WTC11 (cell line): ENCODE measurements around the gene SEH1L. TPM values are rescaled to one million over a fixed set of nuclear protein-coding genes. Genes with fewer than 3 reads are reported as not detected.

Source experiments
- ATAC-seq: fragments of 200-7000 bp; cut with Tn5 transposase; 2 replicates; pipeline ENCODE4 v1.10.0; 2021; ENCODE audit warnings: mild to moderate bottlenecking, moderate library complexity
- CTCF ChIA-PET: fragments of 300-600 bp; sonication (Branson Sonifier 250); formaldehyde crosslinking; loops from one replicate; lab custom pipeline; 2021; ENCODE audit warnings: antibody characterized with exemption; lab: Charles Lee
- POLR2A ChIA-PET: fragments of 350-600 bp; sonication (Branson Sonifier 250); formaldehyde crosslinking; loops from one replicate; lab custom pipeline; 2021; ENCODE audit warnings: antibody characterized with exemption; lab: Charles Lee
- DNase-seq: peaks from one replicate; pipeline ENCODE4 v3.0.0; 2021; ENCODE audit warnings: low spot score
- H3K27ac Mint-ChIP-seq: 2 replicates; pipeline ENCODE4 v1.8.0; 2021; ENCODE audit warnings: mixed read lengths
- H3K27me3 Mint-ChIP-seq: 2 replicates; pipeline ENCODE4 v1.8.0; 2021; ENCODE audit warnings: low read depth, mild to moderate bottlenecking, moderate library complexity, mixed read lengths
- H3K36me3 Mint-ChIP-seq: 2 replicates; pipeline ENCODE4 v1.8.0; 2021; ENCODE audit warnings: mixed read lengths
- H3K4me1 Mint-ChIP-seq: 2 replicates; pipeline ENCODE4 v1.8.0; 2022; ENCODE audit warnings: mixed read lengths
- H3K4me3 Mint-ChIP-seq: 2 replicates; pipeline ENCODE4 v1.8.0; 2021; ENCODE audit warnings: mild to moderate bottlenecking, moderate library complexity, mixed read lengths
- H3K9me3 Mint-ChIP-seq: 2 replicates; pipeline ENCODE4 v1.8.0; 2021; ENCODE audit warnings: mixed read lengths
- AR ChIP-seq: fragments of 250-450 bp; sonication (Bioruptor Pico); IDR thresholded peaks from 2 replicates; pipeline ENCODE4 v1.9.0; 2021; ENCODE audit warnings: mild to moderate bottlenecking
- ATF1 ChIP-seq: sonication (generic); formaldehyde crosslinking; IDR thresholded peaks from 2 replicates; pipeline ENCODE4 v1.8.1; 2023; ENCODE audit warnings: mild to moderate bottlenecking, moderate library complexity, missing genetic modification reagents
- ATF2 ChIP-seq: sonication (generic); formaldehyde crosslinking; IDR thresholded peaks from 2 replicates; pipeline ENCODE4 v1.8.1; 2022; ENCODE audit warnings: low read depth, missing genetic modification reagents, borderline replicate concordance
- ETV6 ChIP-seq: sonication (generic); formaldehyde crosslinking; IDR thresholded peaks from 2 replicates; pipeline ENCODE4 v1.8.1; 2022; ENCODE audit warnings: mild to moderate bottlenecking, missing genetic modification reagents
- FOXP1 ChIP-seq: sonication (generic); formaldehyde crosslinking; IDR thresholded peaks from 2 replicates; pipeline ENCODE4 v1.8.0; 2022; ENCODE audit warnings: missing genetic modification reagents, mild to moderate bottlenecking, moderate library complexity, borderline replicate concordance
- JAZF1 ChIP-seq: fragments of 250-450 bp; sonication (Bioruptor Pico); IDR thresholded peaks from 2 replicates; pipeline ENCODE4 v1.9.0; 2021; ENCODE audit warnings: moderate library complexity, mild to moderate bottlenecking, inconsistent platforms
- JUN ChIP-seq: sonication (generic); formaldehyde crosslinking; IDR thresholded peaks from 2 replicates; pipeline ENCODE4 v1.8.0; 2023; ENCODE audit warnings: mild to moderate bottlenecking, missing genetic modification reagents
- KAT7 ChIP-seq: sonication (generic); formaldehyde crosslinking; IDR thresholded peaks from 2 replicates; pipeline ENCODE4 v1.8.1; 2023; ENCODE audit warnings: missing genetic modification reagents, mild to moderate bottlenecking, borderline replicate concordance
- PRRX2 ChIP-seq: fragments of 250-450 bp; sonication (Bioruptor Pico); IDR thresholded peaks from 2 replicates; pipeline ENCODE4 v1.8.0; 2021; ENCODE audit warnings: mild to moderate bottlenecking
- USF2 ChIP-seq: sonication (generic); formaldehyde crosslinking; IDR thresholded peaks from 2 replicates; pipeline ENCODE4 v1.8.1; 2023; ENCODE audit warnings: mild to moderate bottlenecking, missing genetic modification reagents, moderate library complexity
- ZNF121 ChIP-seq: sonication (generic); formaldehyde crosslinking; IDR thresholded peaks from 2 replicates; pipeline ENCODE4 v1.8.0; 2023; ENCODE audit warnings: missing genetic modification reagents
- ZNF219 ChIP-seq: sonication (generic); formaldehyde crosslinking; IDR thresholded peaks from 2 replicates; pipeline ENCODE4 v1.8.0; 2023; ENCODE audit warnings: missing genetic modification reagents, mild to moderate bottlenecking, borderline replicate concordance
- ZNF317 ChIP-seq: sonication (generic); formaldehyde crosslinking; IDR thresholded peaks from 2 replicates; pipeline ENCODE4 v1.8.1; 2023; ENCODE audit warnings: low read depth, mild to moderate bottlenecking, moderate library complexity, missing genetic modification reagents, borderline replicate concordance
- ZNF671 ChIP-seq: fragments of 250-450 bp; sonication (Bioruptor Pico); IDR thresholded peaks from 2 replicates; pipeline ENCODE4 v1.8.0; 2021; ENCODE audit warnings: mild to moderate bottlenecking
- total RNA-seq: library from RNA; stranded (reverse); gene quantifications from 3 replicates; pipeline ENCODE4 v1.2.3, GENCODE V29; 2021
- TF ChIP-seq, protein P1 (sequence below): fragments of 250-450 bp; sonication (Bioruptor Pico); conservative IDR thresholded peaks from 2 replicates; pipeline ENCODE4 v1.9.0; 2021; ENCODE audit warnings: mild to moderate bottlenecking
- TF ChIP-seq, protein P2 (sequence below): sonication (generic); formaldehyde crosslinking; IDR thresholded peaks from 2 replicates; pipeline ENCODE4 v1.8.0; 2022; ENCODE audit warnings: mild to moderate bottlenecking, missing genetic modification reagents

Gene SEH1L
- total RNA-seq, 1 experiment from 2014 or later = 75.5 TPM

- TF ChIP-seq, protein P1, sequence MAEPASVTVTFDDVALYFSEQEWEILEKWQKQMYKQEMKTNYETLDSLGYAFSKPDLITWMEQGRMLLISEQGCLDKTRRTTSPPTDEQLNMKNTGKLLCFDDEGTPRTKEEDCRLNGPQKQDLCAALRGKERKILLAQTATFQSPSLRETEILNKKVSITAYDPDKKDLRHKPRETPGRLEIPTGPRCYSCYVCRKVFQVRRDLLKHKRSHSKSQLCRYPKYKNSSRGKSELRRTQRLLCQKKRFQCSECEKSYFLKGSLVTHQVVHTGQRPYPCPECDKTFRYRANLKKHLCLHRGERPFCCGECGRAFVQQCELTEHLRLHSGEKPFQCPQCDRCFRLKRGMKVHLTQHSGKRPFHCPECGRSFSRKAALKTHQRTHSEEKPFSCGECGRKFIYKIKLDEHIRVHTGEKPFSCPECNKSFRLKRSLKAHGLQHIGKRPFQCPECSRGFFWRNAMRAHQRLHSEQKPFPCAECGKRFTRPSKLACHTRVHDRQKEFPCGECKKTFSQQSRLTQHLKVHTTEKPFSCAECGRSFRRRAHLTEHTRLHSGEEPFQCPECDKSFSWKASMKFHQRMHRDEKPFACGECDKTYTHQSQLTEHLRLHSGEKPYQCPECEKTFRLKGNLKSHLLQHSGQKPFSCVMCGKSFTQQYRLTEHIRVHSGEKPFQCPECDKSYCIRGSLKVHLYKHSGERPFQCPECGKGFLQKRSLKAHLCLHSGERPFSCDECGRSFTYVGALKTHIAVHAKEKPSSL (CRISPR knock-in tag) = no peak
These were observed 40.4 kb upstream of the SEH1L start (continued) for GRCh38 chr18:12907258-12907925.

GRCh38 chr18:12908706-12909105 is 39.1 kb upstream of the SEH1L start:
- CTCF ChIA-PET = no interaction called here
- Mint-ChIP-seq H3K9me3 (no peaks in the 10 kb centered on the region), H3K4me3 (no peak overlapping the region)

More at GRCh38 chr18:12908706-12909105, 39.1 kb upstream of the SEH1L start:
- no peak for TF ChIP-seq ZNF121 (CRISPR knock-in tag)
- TF ChIP-seq JUN (CRISPR knock-in tag) = no peak
- no peak for TF ChIP-seq ATF2 (CRISPR knock-in tag)
- TF ChIP-seq PRRX2 = no peak
- TF ChIP-seq ZNF219 = no peak
- TF ChIP-seq FOXP1 = no peak
- no peak for TF ChIP-seq USF2 (CRISPR knock-in tag)
- TF ChIP-seq, protein P2, sequence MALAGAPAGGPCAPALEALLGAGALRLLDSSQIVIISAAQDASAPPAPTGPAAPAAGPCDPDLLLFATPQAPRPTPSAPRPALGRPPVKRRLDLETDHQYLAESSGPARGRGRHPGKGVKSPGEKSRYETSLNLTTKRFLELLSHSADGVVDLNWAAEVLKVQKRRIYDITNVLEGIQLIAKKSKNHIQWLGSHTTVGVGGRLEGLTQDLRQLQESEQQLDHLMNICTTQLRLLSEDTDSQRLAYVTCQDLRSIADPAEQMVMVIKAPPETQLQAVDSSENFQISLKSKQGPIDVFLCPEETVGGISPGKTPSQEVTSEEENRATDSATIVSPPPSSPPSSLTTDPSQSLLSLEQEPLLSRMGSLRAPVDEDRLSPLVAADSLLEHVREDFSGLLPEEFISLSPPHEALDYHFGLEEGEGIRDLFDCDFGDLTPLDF (CRISPR knock-in tag) = no peak
- TF ChIP-seq ZNF671 (CRISPR knock-in tag) = no peak
- TF ChIP-seq JAZF1 (CRISPR knock-in tag) = no peak
- TF ChIP-seq KAT7 (CRISPR knock-in tag) = no peak
- TF ChIP-seq ZNF317 (CRISPR knock-in tag) = no peak
- no peak for TF ChIP-seq ETV6 (CRISPR knock-in tag)
- no peak for TF ChIP-seq AR (CRISPR knock-in tag)
- TF ChIP-seq ATF1 = no peak
- ATAC-seq (no peak), DNase-seq (no peak)
- Mint-ChIP-seq H3K27me3 (peaks cover 48% of the 10 kb centered on the region), H3K36me3 (no peaks in the 10 kb centered on the region), H3K4me1 (no peaks in the 10 kb centered on the region; the same call in 1 of the 2 replicates), H3K27ac (no peak overlapping the region)
- POLR2A ChIA-PET = no interaction called here
